Spleen (tissue), 11 donors: ENCODE results near the gene CER1. TPM values are rescaled to one million over a fixed set of nuclear protein-coding genes. Genes with fewer than 3 reads are reported as not detected.

Experiments
- DNase-seq: peaks from one replicate; pipeline ENCODE4 v3.0.0-alpha.2; 2020
- H3K27ac ChIP-seq, 8 donors: fragments of 200-600 bp; sonication (generic) in 7 of 8; 1 replicate in 4 of 8; 2 replicates in 4 of 8; pipeline versions ENCODE4 v1.5.0 to v1.8.0; 2016 to 2021; ENCODE audit warnings: inconsistent platforms in 4 of 8, mild to moderate bottlenecking in 4 of 8, moderate library complexity in 1 of 8
- H3K27me3 ChIP-seq, 7 donors: fragments of 200-600 bp; sonication (generic) in 6 of 7; replicated peaks in 1 of 7; 1 replicate in 4 of 7; 2 replicates in 3 of 7; pipeline versions ENCODE4 v1.5.0 to v1.8.0; 2016 to 2021; ENCODE audit warnings: inconsistent platforms in 3 of 7, mild to moderate bottlenecking in 1 of 7
- H3K36me3 ChIP-seq, 6 donors: fragments of 200-600 bp; sonication (generic) in 5 of 6; 1 replicate in 4 of 6; 2 replicates in 2 of 6; pipeline versions ENCODE4 v1.5.0 to v1.8.0; 2016 to 2021; ENCODE audit warnings: inconsistent platforms in 2 of 6
- H3K4me1 ChIP-seq, 6 donors: fragments of 200-600 bp; sonication (generic) in 5 of 6; 1 replicate in 3 of 6; 2 replicates in 3 of 6; pipeline versions ENCODE4 v1.5.0 to v1.8.0; 2016 to 2021; ENCODE audit warnings: inconsistent platforms in 3 of 6
- H3K4me3 ChIP-seq, 8 donors: fragments of 200-600 bp; sonication (generic) in 7 of 8; 1 replicate in 4 of 8; 2 replicates in 4 of 8; pipeline versions ENCODE4 v1.5.0 to v1.8.0; 2016 to 2021; ENCODE audit warnings: inconsistent platforms in 4 of 8, mild to moderate bottlenecking in 4 of 8, moderate library complexity in 2 of 8
- H3K9me3 ChIP-seq, 8 donors: fragments of 200-600 bp; sonication (generic) in 7 of 8; 1 replicate in 4 of 8; 2 replicates in 4 of 8; pipeline versions ENCODE4 v1.5.0 to v1.8.0; 2016 to 2021; ENCODE audit warnings: inconsistent platforms in 4 of 8
- POLR2A ChIP-seq, 3 donors: fragments of 450-650 bp; IDR thresholded peaks; one replicate each; pipeline ENCODE4 v1.5.1; 2017; ENCODE audit warnings: antibody characterized with exemption in 3 of 3, mild to moderate bottlenecking in 1 of 3
- POLR2AphosphoS5 ChIP-seq, 3 donors: sonication (generic); formaldehyde crosslinking; IDR thresholded peaks; one replicate each; pipeline ENCODE4 v1.5.1; 2017; ENCODE audit warnings: antibody characterized with exemption in 3 of 3
- WGBS, 5 donors: extraction: QIAGEN DNeasy Blood & Tissue Kit in 3 of 5; methylation state at CpG; one replicate each; pipeline versions ENCODE4 v1.1.5 to v1.1.7; 2013 to 2018; 5-methylcytosine and 5-hydroxymethylcytosine counted together
- intact Hi-C: fragments of 100-400 bp; cut with DNase I; formaldehyde crosslinking; loops from one replicate; pipeline ENCODE4 v1.15.0; 2023; ENCODE audit warnings: low total_unique reads
- polyA plus RNA-seq, 3 donors: library from polyadenylated mRNA; stranded (reverse); fragments of 200-250 nt; gene quantifications; one replicate each; pipeline ENCODE4 v1.2.1, GENCODE V29; 2013
- total RNA-seq, 7 donors: library from RNA; depleted of rRNA in 3 of 7; stranded (reverse); fragments of >200 nt in 3 of 7; fragmentation: NEBNext Ultra II Directional in 4 of 7; extraction: Animal tissue kit (Norgen Biotek cat#: 25700) in 4 of 7; gene quantifications; one replicate each; pipeline versions ENCODE4 v1.1.0 to v1.2.1, GENCODE V29; 2016 to 2021
- TF ChIP-seq, protein P1 (sequence below), 11 experiments: fragments of 200-600 bp in 7 of 11; fragments of 450-650 bp in 4 of 11; sonication (generic) in 4 of 11; IDR thresholded peaks in 8 of 11; conservative IDR thresholded peaks in 3 of 11; 1 replicate in 7 of 11; 2 replicates in 4 of 11; pipeline versions ENCODE4 v1.4.0 to v1.8.0; 2016 to 2021; ENCODE audit warnings: antibody characterized with exemption in 11 of 11, inconsistent platforms in 4 of 11, mild to moderate bottlenecking in 1 of 11
- donor health status: healthy with polysubstance abuse.
- donor health status: DM: no; HTN: no; CAD: no; lungs with moderate emphysema.
- donor health status: DM: no; HTN: no; CAD: no.
- donor health status: Bipolar disorder and iron deficiency.
- donor health status: healthy.
- donor health status: DM: no; HTN: no; CAD: no.
- donor health status: DM: yes; HTN: yes; CAD: no.

CER1 gene
- total and polyA plus RNA-seq, 10 donors: not detected

DNA sequence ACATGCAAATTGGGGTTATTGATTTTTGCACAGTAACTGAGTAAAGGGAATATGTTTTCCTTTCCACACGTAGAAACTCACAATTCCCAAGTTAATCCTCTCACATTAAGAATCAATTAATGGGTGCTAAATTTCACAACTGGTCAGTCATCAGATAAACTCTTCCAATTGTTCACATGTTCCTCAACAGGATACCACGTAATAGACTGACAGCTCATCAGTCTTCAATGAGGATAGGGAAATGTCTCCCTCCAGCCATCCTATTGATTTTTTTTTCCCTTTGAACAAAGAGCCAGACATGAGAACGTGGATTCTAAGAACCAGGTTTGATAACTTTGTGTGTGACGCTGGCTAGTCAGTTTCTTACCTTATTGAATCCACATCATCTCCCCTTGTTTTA, 768 bp upstream of the CER1 start:
- 54 to 74% (median 70%) methylated on average over 4 of the region's 4 CpGs for WGBS, 5 donors
- Histone ChIP-seq H3K36me3 (no peaks in the 10 kb centered on the region), H3K27me3 (peaks cover 0 to 13% (median 0%) of the 10 kb centered on the region in 7 donors), H3K9me3 (no peaks in the 10 kb centered on the region), H3K4me3 (no peak overlapping the region), H3K4me1 (no peaks in the 10 kb centered on the region), H3K27ac (no peak overlapping the region)
- TF ChIP-seq POLR2A (IDR thresholded peaks at IDR 0.05): no peak
- TF ChIP-seq, protein P1, sequence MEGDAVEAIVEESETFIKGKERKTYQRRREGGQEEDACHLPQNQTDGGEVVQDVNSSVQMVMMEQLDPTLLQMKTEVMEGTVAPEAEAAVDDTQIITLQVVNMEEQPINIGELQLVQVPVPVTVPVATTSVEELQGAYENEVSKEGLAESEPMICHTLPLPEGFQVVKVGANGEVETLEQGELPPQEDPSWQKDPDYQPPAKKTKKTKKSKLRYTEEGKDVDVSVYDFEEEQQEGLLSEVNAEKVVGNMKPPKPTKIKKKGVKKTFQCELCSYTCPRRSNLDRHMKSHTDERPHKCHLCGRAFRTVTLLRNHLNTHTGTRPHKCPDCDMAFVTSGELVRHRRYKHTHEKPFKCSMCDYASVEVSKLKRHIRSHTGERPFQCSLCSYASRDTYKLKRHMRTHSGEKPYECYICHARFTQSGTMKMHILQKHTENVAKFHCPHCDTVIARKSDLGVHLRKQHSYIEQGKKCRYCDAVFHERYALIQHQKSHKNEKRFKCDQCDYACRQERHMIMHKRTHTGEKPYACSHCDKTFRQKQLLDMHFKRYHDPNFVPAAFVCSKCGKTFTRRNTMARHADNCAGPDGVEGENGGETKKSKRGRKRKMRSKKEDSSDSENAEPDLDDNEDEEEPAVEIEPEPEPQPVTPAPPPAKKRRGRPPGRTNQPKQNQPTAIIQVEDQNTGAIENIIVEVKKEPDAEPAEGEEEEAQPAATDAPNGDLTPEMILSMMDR (IDR thresholded peaks at IDR 0.05 in 8 of 11, conservative IDR thresholded peaks at IDR 0.05 in 3 of 11): no peak
- TF ChIP-seq POLR2AphosphoS5 (IDR thresholded peaks at IDR 0.05): no peak
- no peak for DNase-seq
- intact Hi-C loops: no loop called here

DNA sequence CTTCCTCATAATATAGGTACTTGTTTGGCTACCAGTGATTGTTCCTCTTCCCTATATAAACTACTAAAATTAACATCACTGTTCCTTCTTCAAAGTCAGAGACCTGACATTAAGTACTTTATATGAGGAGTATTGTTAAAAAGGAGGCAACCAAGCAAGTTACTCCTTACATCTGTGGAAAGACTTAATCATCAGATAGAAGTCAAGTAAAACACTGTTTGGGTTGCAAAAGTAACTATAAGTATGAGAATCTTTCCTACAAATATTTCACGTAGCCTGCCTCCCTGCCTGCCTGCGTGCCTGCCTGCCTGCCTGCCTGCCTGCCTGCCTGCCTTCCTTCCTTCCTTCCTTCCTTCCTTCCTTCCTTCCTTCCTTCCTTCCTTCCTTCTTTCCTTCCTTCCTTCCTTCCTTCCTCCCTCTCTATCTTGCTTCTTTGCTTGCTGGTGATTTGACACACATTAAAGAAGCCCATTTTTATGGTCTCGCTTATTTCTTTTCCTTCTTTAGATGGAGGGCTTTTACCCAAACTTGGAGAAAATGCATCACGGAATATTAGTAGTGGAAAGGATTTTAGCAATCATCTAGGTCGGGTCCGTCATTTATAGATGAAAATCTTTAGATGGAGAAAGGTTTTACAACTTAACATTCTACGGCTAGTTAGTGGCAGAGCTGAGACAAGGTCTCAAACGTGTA, 3.2 kb downstream of the CER1 start:
- no peaks in the 10 kb centered on the region for H3K4me1 ChIP-seq
- no peaks in the 10 kb centered on the region for H3K9me3 ChIP-seq
- peaks cover 0 to 19% (median 0%) of the 10 kb centered on the region in 7 donors for H3K27me3 ChIP-seq
- no peak overlapping the region for H3K27ac ChIP-seq
- intact Hi-C loops: no loop called here
- H3K36me3 ChIP-seq: no peaks in the 10 kb centered on the region
- 69 to 77% (median 73%) methylated on average over 8 of the region's 8 CpGs for WGBS, 5 donors
- no peak for DNase-seq
- TF ChIP-seq POLR2A (IDR thresholded peaks at IDR 0.05) (no peak), POLR2AphosphoS5 (IDR thresholded peaks at IDR 0.05) (no peak)
- TF ChIP-seq, protein P1 (IDR thresholded peaks at IDR 0.05 in 8 of 11, conservative IDR thresholded peaks at IDR 0.05 in 3 of 11): no peak
- no peak overlapping the region for H3K4me3 ChIP-seq

DNA sequence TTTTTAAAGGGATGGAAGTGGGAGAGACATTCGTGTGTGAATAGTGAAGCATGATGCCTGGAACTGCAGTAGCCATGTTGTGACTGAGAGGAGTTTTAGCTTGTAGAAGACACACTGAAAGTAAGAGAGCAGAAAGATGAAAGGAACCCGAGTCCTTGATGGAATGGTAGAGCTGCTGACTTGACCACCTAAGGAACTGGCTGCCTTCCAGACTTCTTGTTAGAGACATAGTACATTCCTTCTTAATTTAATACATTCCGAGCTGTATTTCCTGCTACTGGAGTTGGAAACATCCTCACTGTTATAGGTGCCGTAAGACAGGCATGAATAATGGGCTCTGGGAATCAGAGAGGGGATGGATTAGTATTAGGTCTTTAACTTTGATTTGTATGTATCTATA, 7.4 kb downstream of the CER1 start:
- TF ChIP-seq POLR2AphosphoS5 (IDR thresholded peaks at IDR 0.05): no peak
- Histone ChIP-seq H3K27ac (no peak overlapping the region), H3K9me3 (peaks cover 0 to 3% (median 0%) of the 10 kb centered on the region in 8 donors), H3K4me1 (no peaks in the 10 kb centered on the region), H3K27me3 (peaks cover 0 to 14% (median 0%) of the 10 kb centered on the region in 7 donors), H3K4me3 (no peak overlapping the region), H3K36me3 (no peaks in the 10 kb centered on the region)
- intact Hi-C loops: no loop called here
- WGBS, 5 donors: 77 to 87% (median 80%) methylated on average over 4 of the region's 4 CpGs
- DNase-seq: no peak

DNA sequence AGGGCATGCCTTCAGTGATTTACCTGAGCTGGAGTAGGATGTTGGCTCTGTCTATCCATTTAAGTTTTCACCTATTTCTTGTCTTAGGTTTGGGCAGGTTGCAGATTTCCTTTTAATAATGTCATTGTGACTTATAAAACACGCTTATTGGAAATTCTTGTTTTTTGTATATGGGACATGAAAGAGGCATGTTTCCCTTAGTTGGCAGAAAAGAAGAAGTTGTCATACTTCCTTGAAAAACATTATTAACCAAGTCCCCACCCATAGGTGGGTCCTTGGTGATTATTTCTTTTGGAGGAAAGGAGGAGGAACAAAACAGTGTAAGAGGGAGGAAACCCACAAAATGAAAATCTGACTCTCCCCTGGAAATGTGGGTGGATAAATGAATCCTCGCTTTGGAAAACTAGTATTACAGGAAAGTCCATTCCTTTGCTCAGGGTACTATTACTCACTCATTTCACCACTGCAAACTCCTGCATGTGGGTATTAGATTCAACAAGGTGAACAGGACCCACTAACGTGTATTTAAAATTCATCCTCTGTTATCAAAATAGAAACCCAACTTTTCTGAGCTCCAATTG, 9.3 kb downstream of the CER1 start:
- no peak for DNase-seq
- Histone ChIP-seq H3K9me3 (peaks cover 0 to 15% (median under 1%) of the 10 kb centered on the region in 8 donors), H3K27me3 (peaks cover 0 to 6% (median 0%) of the 10 kb centered on the region in 7 donors), H3K4me3 (no peak overlapping the region), H3K27ac (no peak overlapping the region), H3K36me3 (no peaks in the 10 kb centered on the region), H3K4me1 (no peaks in the 10 kb centered on the region)
- TF ChIP-seq, protein P1 (IDR thresholded peaks at IDR 0.05 in 8 of 11, conservative IDR thresholded peaks at IDR 0.05 in 3 of 11): no peak
- no peak for TF ChIP-seq POLR2AphosphoS5 (IDR thresholded peaks at IDR 0.05)
- no peak for TF ChIP-seq POLR2A (IDR thresholded peaks at IDR 0.05)
- intact Hi-C loops: no loop called here
- 77 to 86% (median 79%) methylated on average over 3 of the region's 3 CpGs for WGBS, 5 donors
